ENCODE measurements around the gene POLG. TPM values are rescaled to one million over a fixed set of nuclear protein-coding genes. Genes with fewer than 3 reads are reported as not detected.

POLG gene
- total RNA-seq, 1 experiment from 2014 or later, result 60.3 TPM

GRCh38 chr15:89345248-89345647 lies 10.6 kb upstream of the POLG start:
- no peak overlapping the region for H3K4me3 Mint-ChIP-seq
- H3K23ac ChIP-seq (ENCODE audit: insufficient read length, low read depth, low read length), result no peak overlapping the region
- H3K79me1 ChIP-seq (ENCODE audit: insufficient read depth, low read depth, low read length, poor library complexity, severe bottlenecking), result no peaks in the 10 kb centered on the region
- no peak for DNase-seq
- H2AK5ac ChIP-seq (ENCODE audit: insufficient read length, low read length), result no peak overlapping the region
- H4K5ac ChIP-seq (ENCODE audit: insufficient read length, low read depth, low read length), result no peak overlapping the region
- no peak overlapping the region for H2BK12ac ChIP-seq (ENCODE audit: insufficient read length, low read depth, low read length)
- no peak overlapping the region for H3K4me2 ChIP-seq (ENCODE audit: insufficient read depth, insufficient read length, low read length)
- no peak overlapping the region for H3K14ac ChIP-seq (ENCODE audit: insufficient read depth, low read length)
- no peaks in the 10 kb centered on the region for H3K9me3 ChIP-seq (ENCODE audit: control insufficient read depth, low read depth, low read length)
- H2BK20ac ChIP-seq (ENCODE audit: low read depth, low read length, poor library complexity, severe bottlenecking), result no peak overlapping the region
- no peak overlapping the region for H4K8ac ChIP-seq (replicated peaks; ENCODE audit: insufficient read length, low read depth, low read length)
- no peak overlapping the region for H3K56ac ChIP-seq (ENCODE audit: insufficient read length, low read depth, low read length)
- no peaks in the 10 kb centered on the region for H3K9me3 Mint-ChIP-seq
- H3K4ac ChIP-seq (ENCODE audit: low read depth, low read length), result no peak overlapping the region
- H3K27ac Mint-ChIP-seq, result no peak overlapping the region
- H3K27me3 ChIP-seq (ENCODE audit: insufficient read depth, low read length), result no peaks in the 10 kb centered on the region; the same call in 1 of the 2 replicates
- no peaks in the 10 kb centered on the region for H3K36me3 Mint-ChIP-seq (ENCODE audit: insufficient read depth in 1 of 3, low read depth in 3 of 3)
- H3K9ac ChIP-seq (ENCODE audit: extremely low read depth, insufficient read length, low read length), result no peak overlapping the region
- no peaks in the 10 kb centered on the region for H3K23me2 ChIP-seq (ENCODE audit: insufficient read length, low read depth, low read length, poor library complexity, severe bottlenecking)
- H3K4me1 Mint-ChIP-seq, result peaks cover 6 to 12% of the 10 kb centered on the region in 2 experiments; a peak in 3 of 4 replicates
- peaks cover 48% of the 10 kb centered on the region for H3K27me3 Mint-ChIP-seq (ENCODE audit: low read depth)
- H2BK15ac ChIP-seq (ENCODE audit: low read depth, low read length), result no peak overlapping the region
- H2BK120ac ChIP-seq (ENCODE audit: low read depth, low read length, poor library complexity, severe bottlenecking), result no peak overlapping the region
- no peak overlapping the region for H4K91ac ChIP-seq (ENCODE audit: insufficient read length, low read depth, low read length)
- H3K18ac ChIP-seq (ENCODE audit: insufficient read length, low read depth, low read length), result no peak overlapping the region
- no peak overlapping the region for H3T11ph ChIP-seq (ENCODE audit: low read length)
- H3K79me2 ChIP-seq (ENCODE audit: insufficient read depth, low read length), result no peaks in the 10 kb centered on the region
- no peak overlapping the region for H3K27ac ChIP-seq (ENCODE audit: insufficient read length, low read depth, low read length)
- no peak overlapping the region for H2AFZ ChIP-seq (ENCODE audit: low read length)
- H2BK5ac ChIP-seq (ENCODE audit: insufficient read length, low read length), result no peak overlapping the region
- H4K20me1 ChIP-seq (ENCODE audit: control insufficient read depth, insufficient read depth, insufficient read length), result no peaks in the 10 kb centered on the region
- no peaks in the 10 kb centered on the region for H3K4me1 ChIP-seq (ENCODE audit: insufficient read depth, low read length)
- no CpG with 5 or more reads among the region's 4 CpGs for WGBS (ENCODE audit: extremely low coverage, insufficient read length, low lambda C conversion rate)
- TF ChIP-seq CTCF (conservative IDR thresholded peaks at IDR 0.05), result no peak
